ENCODE data around the gene FSTL3. TPM values are rescaled to one million over a fixed set of nuclear protein-coding genes. Genes with fewer than 3 reads are reported as not detected.
"Not testable (repeated sequence)": the region's sequence is repeated elsewhere in the genome, so short reads cannot be mapped to it uniquely, and the experiment has no call there.

The FSTL3 gene
- total RNA-seq, 1 experiment from 2014 or later, result 32.5 TPM

DNA sequence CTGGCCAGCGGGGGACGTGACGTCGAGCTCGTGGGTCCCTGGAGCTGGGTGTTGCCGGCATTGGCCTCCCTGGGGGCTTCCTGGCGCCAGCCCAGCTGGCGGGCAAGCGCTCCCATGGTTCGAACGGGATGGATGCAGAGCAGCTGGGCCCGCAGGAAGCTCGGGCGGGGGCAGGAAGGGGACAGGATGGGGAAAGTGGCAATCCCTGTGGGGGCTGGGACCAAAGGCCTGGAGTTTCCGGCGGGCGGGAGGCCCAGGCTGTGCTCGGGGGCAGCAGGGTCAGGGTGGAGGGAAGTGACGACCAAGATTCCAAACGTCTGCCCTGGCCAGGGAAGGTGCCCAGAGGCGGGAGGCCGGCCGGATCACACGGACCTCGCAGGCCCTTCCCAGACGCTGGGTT, 51.8 kb downstream of the FSTL3 start:
- ATAC-seq, result peak; percentile 35; the same call in 1 of the 2 replicates
- in situ Hi-C loops (cut with HindIII; ENCODE audit: low pct_unique_long_range_greater_than_20kb, low sequenced_read_pairs) (no loop called here), intact Hi-C loops (cut with micrococcal nuclease; ENCODE audit: unreplicated experiment) (no loop called here)
- TF ChIP-seq, protein P1, sequence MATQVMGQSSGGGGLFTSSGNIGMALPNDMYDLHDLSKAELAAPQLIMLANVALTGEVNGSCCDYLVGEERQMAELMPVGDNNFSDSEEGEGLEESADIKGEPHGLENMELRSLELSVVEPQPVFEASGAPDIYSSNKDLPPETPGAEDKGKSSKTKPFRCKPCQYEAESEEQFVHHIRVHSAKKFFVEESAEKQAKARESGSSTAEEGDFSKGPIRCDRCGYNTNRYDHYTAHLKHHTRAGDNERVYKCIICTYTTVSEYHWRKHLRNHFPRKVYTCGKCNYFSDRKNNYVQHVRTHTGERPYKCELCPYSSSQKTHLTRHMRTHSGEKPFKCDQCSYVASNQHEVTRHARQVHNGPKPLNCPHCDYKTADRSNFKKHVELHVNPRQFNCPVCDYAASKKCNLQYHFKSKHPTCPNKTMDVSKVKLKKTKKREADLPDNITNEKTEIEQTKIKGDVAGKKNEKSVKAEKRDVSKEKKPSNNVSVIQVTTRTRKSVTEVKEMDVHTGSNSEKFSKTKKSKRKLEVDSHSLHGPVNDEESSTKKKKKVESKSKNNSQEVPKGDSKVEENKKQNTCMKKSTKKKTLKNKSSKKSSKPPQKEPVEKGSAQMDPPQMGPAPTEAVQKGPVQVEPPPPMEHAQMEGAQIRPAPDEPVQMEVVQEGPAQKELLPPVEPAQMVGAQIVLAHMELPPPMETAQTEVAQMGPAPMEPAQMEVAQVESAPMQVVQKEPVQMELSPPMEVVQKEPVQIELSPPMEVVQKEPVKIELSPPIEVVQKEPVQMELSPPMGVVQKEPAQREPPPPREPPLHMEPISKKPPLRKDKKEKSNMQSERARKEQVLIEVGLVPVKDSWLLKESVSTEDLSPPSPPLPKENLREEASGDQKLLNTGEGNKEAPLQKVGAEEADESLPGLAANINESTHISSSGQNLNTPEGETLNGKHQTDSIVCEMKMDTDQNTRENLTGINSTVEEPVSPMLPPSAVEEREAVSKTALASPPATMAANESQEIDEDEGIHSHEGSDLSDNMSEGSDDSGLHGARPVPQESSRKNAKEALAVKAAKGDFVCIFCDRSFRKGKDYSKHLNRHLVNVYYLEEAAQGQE (IDR thresholded peaks at IDR 0.05; ENCODE audit: insufficient read depth in 1 of 2, low read depth in 2 of 2, low read length in 1 of 2), result no peak
- TF ChIP-seq SIN3A (IDR thresholded peaks at IDR 0.05; ENCODE audit: borderline replicate concordance, insufficient read depth, low read depth, low read length) (no peak), TCF7L2 (IDR thresholded peaks at IDR 0.05; ENCODE audit: low read depth, low read length) (no peak), POLR2AphosphoS5 (IDR thresholded peaks at IDR 0.05; ENCODE audit: low read depth, low read length) (no peak)
- TF ChIP-seq, protein P2, sequence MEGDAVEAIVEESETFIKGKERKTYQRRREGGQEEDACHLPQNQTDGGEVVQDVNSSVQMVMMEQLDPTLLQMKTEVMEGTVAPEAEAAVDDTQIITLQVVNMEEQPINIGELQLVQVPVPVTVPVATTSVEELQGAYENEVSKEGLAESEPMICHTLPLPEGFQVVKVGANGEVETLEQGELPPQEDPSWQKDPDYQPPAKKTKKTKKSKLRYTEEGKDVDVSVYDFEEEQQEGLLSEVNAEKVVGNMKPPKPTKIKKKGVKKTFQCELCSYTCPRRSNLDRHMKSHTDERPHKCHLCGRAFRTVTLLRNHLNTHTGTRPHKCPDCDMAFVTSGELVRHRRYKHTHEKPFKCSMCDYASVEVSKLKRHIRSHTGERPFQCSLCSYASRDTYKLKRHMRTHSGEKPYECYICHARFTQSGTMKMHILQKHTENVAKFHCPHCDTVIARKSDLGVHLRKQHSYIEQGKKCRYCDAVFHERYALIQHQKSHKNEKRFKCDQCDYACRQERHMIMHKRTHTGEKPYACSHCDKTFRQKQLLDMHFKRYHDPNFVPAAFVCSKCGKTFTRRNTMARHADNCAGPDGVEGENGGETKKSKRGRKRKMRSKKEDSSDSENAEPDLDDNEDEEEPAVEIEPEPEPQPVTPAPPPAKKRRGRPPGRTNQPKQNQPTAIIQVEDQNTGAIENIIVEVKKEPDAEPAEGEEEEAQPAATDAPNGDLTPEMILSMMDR (IDR thresholded peaks at IDR 0.05), result no peak
- Histone ChIP-seq H3K4me1 (ENCODE audit: control insufficient read depth, insufficient read depth, low read length) (no peaks in the 10 kb centered on the region; the same call in 1 of the 2 replicates), H3K9me3 (ENCODE audit: control insufficient read depth, insufficient read depth, low read depth, low read length) (no peaks in the 10 kb centered on the region), H3K4me3 (ENCODE audit: low read depth in 2 of 2, low read length in 2 of 2) (no peak overlapping the region), H3K27me3 (ENCODE audit: control insufficient read depth, insufficient read depth, low read length) (no peaks in the 10 kb centered on the region), H3K36me3 (ENCODE audit: control insufficient read depth, insufficient read depth, low read length) (no peaks in the 10 kb centered on the region), H3K27ac (ENCODE audit: low read length) (no peak overlapping the region)
- DNase-seq (ENCODE audit: low read depth, low spot score), result no peak
- no TSS peak for BruUV-seq (replicated peaks)
- ChIA-PET POLR2A (interaction anchor here (0.6 kb wide), 1 partner anchor 23 kb away, joined by 6 read pairs; no protein-coding TSS in a partner anchor), CTCF (no interaction called here)

- H3K27ac ChIP-seq (ENCODE audit: low read length); POLR2A ChIA-PET; BruUV-seq (replicated peaks); H3K36me3 ChIP-seq (ENCODE audit: control insufficient read depth, insufficient read depth, low read length); ATAC-seq; H3K4me3 ChIP-seq (ENCODE audit: low read depth in 2 of 2, low read length in 2 of 2); H3K4me1 ChIP-seq (ENCODE audit: control insufficient read depth, insufficient read depth, low read length); H3K9me3 ChIP-seq (ENCODE audit: control insufficient read depth, insufficient read depth, low read depth, low read length); intact Hi-C loops (cut with micrococcal nuclease; ENCODE audit: unreplicated experiment); DNase-seq (ENCODE audit: low read depth, low spot score); H3K27me3 ChIP-seq (ENCODE audit: control insufficient read depth, insufficient read depth, low read length); in situ Hi-C loops (cut with HindIII; ENCODE audit: low pct_unique_long_range_greater_than_20kb, low sequenced_read_pairs): not testable (repeated sequence)
- CTCF ChIA-PET, result interaction anchor here (0.8 kb wide), 1 partner anchor 52 kb away, joined by 4 read pairs; no protein-coding TSS in a partner anchor
These were observed 53.4 kb downstream of the FSTL3 start for GRCh38 chr19:729564-729963.

GRCh38 chr19:729965-730668, 53.9 kb downstream of the FSTL3 start:
- CTCF ChIA-PET, result interaction anchor here (0.6 kb wide), 1 partner anchor 110 kb away, joined by 3 read pairs; no protein-coding TSS in a partner anchor
- in situ Hi-C loops (cut with HindIII; ENCODE audit: low pct_unique_long_range_greater_than_20kb, low sequenced_read_pairs), result no loop called here
- no peak overlapping the region for H3K4me3 ChIP-seq (ENCODE audit: low read depth in 2 of 2, low read length in 2 of 2)
- no peaks in the 10 kb centered on the region; the same call in 1 of the 2 replicates for H3K4me1 ChIP-seq (ENCODE audit: control insufficient read depth, insufficient read depth, low read length)
- H3K36me3 ChIP-seq (ENCODE audit: control insufficient read depth, insufficient read depth, low read length), result no peaks in the 10 kb centered on the region
- no peaks in the 10 kb centered on the region for H3K9me3 ChIP-seq (ENCODE audit: control insufficient read depth, insufficient read depth, low read depth, low read length)
- DNase-seq (ENCODE audit: low read depth, low spot score) (no peak), ATAC-seq (peak; percentile 31)
- intact Hi-C loops (cut with micrococcal nuclease; ENCODE audit: unreplicated experiment), result loop anchor here (5.0 kb wide), 1 partner anchor 58 kb away; no protein-coding TSS in a partner anchor
- POLR2A ChIA-PET, result no interaction called here
- H3K27ac ChIP-seq (ENCODE audit: low read length), result no peak overlapping the region
- no peak for TF ChIP-seq POLR2AphosphoS5 (IDR thresholded peaks at IDR 0.05; ENCODE audit: low read depth, low read length)
- no peak for TF ChIP-seq TCF7L2 (IDR thresholded peaks at IDR 0.05; ENCODE audit: low read depth, low read length)
- TF ChIP-seq SIN3A (IDR thresholded peaks at IDR 0.05; ENCODE audit: borderline replicate concordance, insufficient read depth, low read depth, low read length), result no peak
- TF ChIP-seq, protein P2 (IDR thresholded peaks at IDR 0.05), result no peak
- TF ChIP-seq, protein P1 (IDR thresholded peaks at IDR 0.05; ENCODE audit: insufficient read depth in 1 of 2, low read depth in 2 of 2, low read length in 1 of 2), result no peak
- no peaks in the 10 kb centered on the region for H3K27me3 ChIP-seq (ENCODE audit: control insufficient read depth, insufficient read depth, low read length)
- no TSS peak for BruUV-seq (replicated peaks)

Data from Panc1 (cell line).